ENCODE data around the gene TTPAL.
A peak's percentile ranks its signal among the peaks of the same experiment; 100 is the strongest.

Gene TTPAL

DNA sequence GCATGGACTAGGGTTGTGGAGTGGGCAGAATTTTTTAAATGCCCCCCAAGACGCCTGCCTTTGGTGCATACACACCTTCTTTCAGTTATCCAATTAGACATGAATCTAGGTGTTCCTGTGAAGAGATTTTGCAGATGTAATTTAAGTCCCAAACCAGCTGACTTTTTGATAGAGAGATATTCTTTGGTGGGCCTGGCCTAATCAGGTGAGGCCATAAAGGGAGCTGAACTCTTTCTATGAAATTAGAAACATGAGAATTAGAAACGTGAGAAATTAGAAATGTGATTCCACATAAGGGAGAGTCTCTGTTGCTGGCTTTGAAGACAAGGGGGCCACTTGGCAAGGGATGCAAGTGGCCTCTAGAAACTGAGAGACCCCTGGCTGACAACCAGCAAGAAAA, 36.4 kb upstream of the TTPAL start:
- no peak for DNase-seq (ENCODE audit: low spot score)

DNA sequence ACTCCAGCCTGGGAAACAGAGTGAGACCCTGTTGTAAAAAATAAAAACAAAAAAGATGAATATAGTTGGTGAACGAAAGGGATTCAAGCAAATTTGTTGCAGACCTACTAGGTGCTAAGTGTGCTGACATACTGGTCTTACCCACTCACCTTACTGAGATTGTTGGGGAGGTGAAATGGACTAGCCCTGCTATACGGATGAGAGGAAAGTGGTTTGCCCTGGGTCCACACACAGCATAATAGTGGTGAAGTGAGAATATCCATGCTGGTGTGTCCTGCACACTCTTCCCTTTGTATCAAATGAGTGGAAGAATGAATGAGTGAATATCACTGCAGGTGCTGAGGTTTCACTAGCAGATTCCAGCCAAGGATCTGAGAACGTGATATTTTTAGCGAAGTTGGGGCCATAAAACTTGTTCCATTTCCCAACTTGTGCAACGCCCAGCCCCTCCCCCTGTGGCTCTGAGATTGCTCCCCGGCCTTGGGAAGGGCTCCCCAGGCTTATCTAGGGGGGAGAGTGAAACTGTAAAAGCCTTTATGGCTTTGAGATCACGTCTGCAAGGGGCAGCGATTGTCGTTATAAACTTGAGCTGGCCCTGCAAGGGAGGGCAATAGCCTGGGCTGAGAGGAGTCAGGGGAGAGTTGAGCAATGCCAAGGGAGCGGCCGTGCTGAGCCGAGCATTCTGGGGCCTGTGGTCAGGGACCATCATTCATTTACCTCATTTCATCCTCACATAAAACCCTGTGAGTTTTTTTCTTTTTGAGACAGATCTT, 33.2 kb upstream of the TTPAL start:
- DNase-seq (ENCODE audit: low spot score), result no peak

- DNase-seq (ENCODE audit: low spot score), result no peak
Measured at GRCh38 chr20:44445742-44446710, 29.6 kb upstream of the TTPAL start.

- DNase-seq (ENCODE audit: low spot score), result no peak
Measured at GRCh38 chr20:44447827-44448419, 27.8 kb upstream of the TTPAL start.

- peak; percentile 59 for DNase-seq (ENCODE audit: low spot score)
Measured at GRCh38 chr20:44448753-44449546, 26.7 kb upstream of the TTPAL start.

DNA sequence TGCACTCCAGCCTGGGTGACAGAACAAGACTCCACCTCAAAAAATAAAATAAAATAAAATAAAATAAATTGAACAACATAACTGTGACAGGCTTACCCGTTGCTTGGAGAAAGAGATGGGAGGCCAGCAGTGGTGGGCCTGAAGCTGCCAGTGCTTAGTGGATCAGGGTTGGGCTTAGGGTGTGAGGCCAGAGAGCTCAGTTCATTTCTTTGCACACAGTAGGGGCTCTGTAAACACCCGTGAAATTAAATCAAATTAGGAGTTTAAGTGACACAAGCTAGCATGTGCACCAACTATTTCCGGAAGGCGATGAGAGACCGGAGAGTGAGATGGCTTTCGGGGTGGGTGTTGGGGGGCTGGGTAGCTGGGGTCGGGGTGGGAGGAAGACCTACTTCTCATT, 25.8 kb upstream of the TTPAL start:
- DNase-seq (ENCODE audit: low spot score), result no peak

DNA sequence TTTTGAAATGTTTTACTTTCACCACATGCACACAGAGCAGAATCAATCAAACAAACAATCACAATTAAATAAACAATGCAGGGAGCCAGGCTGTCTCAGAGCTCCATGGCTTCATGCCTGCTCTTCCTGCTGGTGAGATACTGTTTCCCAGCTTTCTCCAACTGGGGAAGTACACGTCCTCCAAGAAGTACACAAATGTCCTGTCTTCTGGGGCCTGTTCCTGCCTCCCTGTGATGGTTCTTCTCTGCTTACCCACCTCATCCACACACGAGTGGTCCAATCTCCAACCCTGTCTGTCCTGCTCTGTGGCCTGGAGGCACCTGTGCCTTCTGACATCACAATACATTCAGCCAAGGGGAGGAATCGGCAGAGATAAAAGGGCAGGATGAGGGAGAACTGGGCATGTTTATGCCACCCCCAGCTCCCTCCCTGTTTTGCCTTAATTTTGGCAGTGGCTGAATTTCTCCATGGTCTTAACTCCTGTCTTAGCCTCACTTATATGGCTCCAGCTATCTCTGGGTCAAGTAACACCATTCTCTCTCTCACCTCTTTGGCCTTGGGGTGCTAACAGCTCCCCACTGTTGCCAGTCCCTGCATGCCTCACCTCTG, 25.3 kb upstream of the TTPAL start:
- DNase-seq (ENCODE audit: low spot score), result no peak

DNA sequence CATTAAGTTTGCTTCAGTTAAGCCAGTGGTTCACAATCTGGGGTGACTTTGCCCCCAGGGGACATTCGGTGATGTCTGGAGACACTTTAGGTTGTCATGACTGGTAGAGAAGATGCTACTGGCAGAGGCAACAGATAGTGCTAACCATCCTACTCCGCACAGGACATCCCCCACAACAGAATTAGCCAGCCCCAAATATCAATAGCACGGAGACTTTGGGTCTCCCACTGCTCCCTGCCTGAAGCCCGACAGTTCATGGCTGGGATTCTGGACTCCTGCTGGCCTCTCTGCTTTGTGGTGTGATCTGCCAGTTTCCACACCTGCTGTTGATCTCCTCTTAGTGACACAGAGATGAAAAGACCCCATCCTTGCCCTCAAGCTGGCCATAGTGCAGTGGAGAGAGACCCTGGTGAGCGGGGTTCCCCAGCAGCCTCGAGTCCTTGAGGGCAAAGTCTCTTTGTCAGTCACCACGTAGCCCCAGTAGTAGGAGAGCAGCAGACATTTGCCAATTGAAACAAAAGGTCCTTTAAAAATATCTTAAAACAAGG, 24.7 kb upstream of the TTPAL start:
- DNase-seq (ENCODE audit: low spot score), result no peak

GRCh38 chr20:44454306-44454963, 21.2 kb upstream of the TTPAL start:
- DNase-seq (ENCODE audit: low spot score), result no peak

DNA sequence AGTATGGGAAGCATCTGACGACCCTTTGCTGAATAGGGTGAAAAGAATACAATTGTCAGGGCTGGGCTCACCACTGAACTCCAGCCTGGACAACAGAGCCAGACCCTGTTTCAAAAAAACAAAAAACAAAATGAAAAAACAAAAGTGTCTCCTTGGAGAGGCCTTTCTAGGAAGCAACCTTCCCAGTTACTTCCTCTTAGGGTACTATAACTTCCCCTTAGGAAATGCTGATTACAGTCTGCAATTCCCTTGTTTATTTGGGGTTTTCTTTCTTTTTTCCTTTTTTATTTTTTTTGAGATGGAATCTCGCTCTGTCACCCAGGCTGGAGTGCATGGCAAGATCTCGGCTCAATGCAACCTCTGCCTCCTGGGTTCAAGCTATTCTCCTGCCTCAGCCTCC, 20.5 kb upstream of the TTPAL start:
- DNase-seq (ENCODE audit: low spot score), result no peak

DNA sequence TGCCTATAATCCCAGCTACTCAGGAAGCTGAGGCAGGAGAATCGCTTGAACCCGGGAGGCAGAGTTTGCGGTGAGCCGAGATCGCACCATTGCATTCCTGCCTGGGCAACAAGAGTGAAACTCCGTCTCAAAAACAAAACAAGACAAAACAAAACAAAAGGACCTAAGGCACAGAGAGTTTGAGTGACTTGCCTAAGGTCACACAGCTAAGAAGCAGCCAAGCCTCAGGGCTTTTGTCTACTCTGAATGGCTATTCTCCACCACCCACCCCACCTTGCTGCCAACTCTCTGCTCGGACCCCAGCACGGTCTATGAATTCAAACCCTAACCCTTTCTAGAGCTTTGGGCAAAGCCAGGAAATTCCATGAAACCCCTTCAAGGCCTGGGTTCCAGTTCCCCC, 19.1 kb upstream of the TTPAL start:
- no peak for DNase-seq (ENCODE audit: low spot score)

GRCh38 chr20:44457016-44457415, 18.7 kb upstream of the TTPAL start:
- DNase-seq (ENCODE audit: low spot score), result peak; percentile 82

DNA sequence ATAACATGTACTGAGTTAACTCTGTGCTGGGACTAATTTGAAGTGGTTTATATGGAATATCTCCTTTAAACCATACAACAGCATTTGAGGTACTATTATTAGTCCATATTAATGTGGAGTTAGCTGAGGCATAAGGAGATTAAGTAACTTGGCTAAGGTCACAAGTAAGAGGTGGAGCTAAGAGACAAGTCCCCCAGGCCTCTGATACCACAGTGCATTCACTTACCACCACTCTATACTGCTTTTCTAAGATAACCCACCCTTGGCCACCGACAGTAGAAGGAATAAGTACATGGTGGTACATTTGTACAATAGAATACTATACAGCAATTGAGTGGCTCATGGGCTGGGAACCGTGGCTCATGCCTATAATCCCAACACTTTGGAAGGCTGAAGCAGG, 16.4 kb upstream of the TTPAL start:
- DNase-seq (ENCODE audit: low spot score), result peak; percentile 47

- peak; percentile 76 for DNase-seq (ENCODE audit: low spot score)
Measured at GRCh38 chr20:44460795-44461141, 14.9 kb upstream of the TTPAL start.

GRCh38 chr20:44461142-44461802, 14.4 kb upstream of the TTPAL start:
- DNase-seq (ENCODE audit: low spot score), result no peak

DNA sequence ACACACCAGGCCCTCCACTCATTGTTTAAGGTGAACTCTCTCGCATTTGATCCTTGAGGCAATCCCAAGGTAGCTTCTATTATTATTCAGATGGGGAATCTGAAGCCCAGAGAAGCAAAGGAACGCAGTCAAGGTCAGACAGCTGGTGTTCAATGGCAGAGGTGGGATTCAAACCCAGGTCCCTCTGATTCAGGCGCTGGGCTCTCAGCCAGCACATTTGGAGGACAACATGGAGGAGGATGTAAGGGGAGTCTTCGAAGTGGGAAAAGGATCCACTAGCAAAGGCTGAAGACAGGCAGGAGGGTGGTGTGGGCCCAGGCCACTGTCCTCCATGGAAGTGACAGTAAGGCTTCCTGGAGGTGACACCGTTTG, 13.9 kb upstream of the TTPAL start:
- no peak for DNase-seq (ENCODE audit: low spot score)

- DNase-seq (ENCODE audit: low spot score), result no peak
Measured at GRCh38 chr20:44463466-44463865, 12.2 kb upstream of the TTPAL start.

DNA sequence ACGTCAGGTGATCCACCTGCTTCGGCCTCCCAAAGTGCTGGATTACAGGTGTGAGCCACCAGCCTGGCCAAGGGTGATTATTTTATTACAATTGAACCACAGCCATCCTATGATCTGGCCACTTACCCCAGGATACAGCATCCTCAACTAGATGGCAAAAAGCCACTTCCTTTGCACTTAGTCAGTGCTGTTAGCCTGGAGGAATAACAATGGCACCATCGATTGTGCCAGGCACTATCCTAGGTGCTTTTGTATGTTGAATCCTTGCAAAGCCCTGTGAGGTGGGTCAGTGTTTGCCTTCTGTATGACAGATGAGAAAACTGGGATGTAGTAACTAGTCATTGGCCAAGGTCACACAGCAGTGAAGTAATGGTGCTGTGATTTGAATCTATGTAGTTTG, 11.2 kb upstream of the TTPAL start:
- no peak for DNase-seq (ENCODE audit: low spot score)

- DNase-seq (ENCODE audit: low spot score), result peak; percentile 32
Measured at GRCh38 chr20:44465001-44465560, 10.6 kb upstream of the TTPAL start.

DNA sequence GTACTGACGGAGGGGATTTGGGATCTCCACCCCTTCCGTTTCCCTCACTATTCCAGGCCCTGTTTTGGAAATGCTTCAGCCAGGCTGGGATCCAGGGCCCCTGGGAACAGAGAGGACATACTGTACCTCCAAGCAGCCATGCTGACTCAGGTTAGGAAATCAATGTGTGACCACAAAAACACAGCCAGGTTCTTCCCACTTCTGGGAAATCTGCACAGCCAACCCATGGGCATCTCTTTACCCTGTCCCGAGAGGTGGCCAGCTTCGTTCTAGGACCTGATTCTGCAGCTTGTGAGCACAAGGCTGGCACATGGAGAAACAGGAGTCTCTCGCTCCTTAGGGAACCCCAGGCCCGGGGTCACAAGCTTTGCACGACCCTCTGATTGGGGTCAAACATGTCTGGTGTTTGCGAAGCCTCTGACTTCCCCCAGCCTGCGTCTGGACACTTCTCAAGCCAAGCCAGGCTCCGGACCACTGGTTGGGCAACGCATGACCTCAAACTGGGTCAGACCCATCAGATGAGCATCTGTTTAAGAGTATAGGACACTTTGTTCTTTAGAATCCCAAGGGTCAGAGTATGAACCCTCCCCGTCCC, 8.3 kb upstream of the TTPAL start:
- no peak for DNase-seq (ENCODE audit: low spot score)
